H1 (cell line): Measurements from ENCODE around the gene TPRN. TPM values are rescaled to one million over a fixed set of nuclear protein-coding genes. Genes with fewer than 3 reads are reported as not detected.

ENCODE experiments used
- EGR1 ChIP-seq: IDR thresholded peaks from 2 replicates; pipeline ENCODE4 v1.6.1; 2011; ENCODE audit warnings: low read depth, low read length, borderline replicate concordance
- MAFK ChIP-seq: IDR thresholded peaks from 2 replicates; pipeline ENCODE4 v1.6.1; 2012; ENCODE audit warnings: low read depth, mild to moderate bottlenecking, improper control_type of control experiment, low read length
- TAF7 ChIP-seq: optimal IDR thresholded peaks from 2 replicates; pipeline ENCODE3; 2011; ENCODE audit warnings: low read depth, mild to moderate bottlenecking, inconsistent platforms, low read length, moderate library complexity, borderline replicate concordance
- TBP ChIP-seq: IDR thresholded peaks from 2 replicates; pipeline ENCODE4 v1.6.1; 2011; ENCODE audit warnings: low read depth, low read length, improper control_type of control experiment
- TCF12 ChIP-seq: IDR thresholded peaks from 2 replicates; pipeline ENCODE4 v1.6.1; 2011; ENCODE audit warnings: low read depth, mild to moderate bottlenecking, low read length
- polyA plus RNA-seq, 7 experiments: library from polyadenylated mRNA; depleted of rRNA in 3 of 7; stranded (reverse) in 5 of 7; unstranded in 2 of 7; fragments of >200 nt in 5 of 7; fragments of 200-250 nt in 2 of 7; gene quantifications; 1 replicate in 5 of 7; 2 replicates in 1 of 7; 4 replicates in 1 of 7; pipeline versions ENCODE4 v1.2.1 to v1.2.3, GENCODE V29; 2011 to 2013; ENCODE audit warnings: missing spikeins in 2 of 7, mixed read lengths in 2 of 7
- total RNA-seq: library from RNA; stranded (reverse); fragmentation: NEBNext Ultra II Directional; extraction: Animal tissue kit (Norgen Biotek cat#: 25700); gene quantifications from 2 replicates; pipeline ENCODE4 v1.2.1, GENCODE V29; 2021

Gene TPRN
- total and polyA plus RNA-seq, 2 of the 8 experiments (the other 6 are each of a cell fraction or from before 2014, with no cell fraction given), result 9.7 to 23.2 TPM

DNA sequence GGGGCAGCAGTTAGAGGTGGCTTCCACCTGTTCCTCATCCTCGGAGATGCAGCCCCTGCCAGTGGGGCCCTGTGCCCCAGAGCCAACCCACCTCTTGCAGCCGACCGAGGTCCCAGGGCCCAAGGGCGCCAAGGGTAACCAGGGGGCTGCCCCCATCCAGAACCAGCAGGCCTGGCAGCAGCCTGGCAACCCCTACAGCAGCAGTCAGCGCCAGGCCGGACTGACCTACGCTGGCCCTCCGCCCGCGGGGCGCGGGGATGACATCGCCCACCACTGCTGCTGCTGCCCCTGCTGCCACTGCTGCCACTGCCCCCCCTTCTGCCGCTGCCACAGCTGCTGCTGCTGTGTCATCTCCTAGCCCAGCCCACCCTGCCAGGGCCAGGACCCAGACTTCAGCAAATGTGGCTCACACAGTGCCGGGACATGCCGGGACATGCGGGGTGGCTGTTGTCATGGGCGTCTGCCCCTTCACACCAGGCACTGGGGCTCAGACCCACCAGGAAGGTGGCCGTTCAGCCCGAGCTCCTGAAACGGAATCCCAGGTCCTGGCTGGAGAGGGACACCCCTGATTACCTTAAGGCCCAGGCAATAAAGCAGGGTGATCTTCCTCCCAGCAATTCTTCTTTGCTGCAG is 25.3 kb upstream of the TPRN start (continued):
- TF ChIP-seq EGR1 (no peak), TAF7 (no peak), TBP (no peak), MAFK (no peak), TCF12 (no peak)
